ENCODE results near the gene ADAMTS12. TPM values are rescaled to one million over a fixed set of nuclear protein-coding genes. Genes with fewer than 3 reads are reported as not detected.

The ADAMTS12 gene
- total and polyA plus RNA-seq, 2 experiments from 2014 or later: 9.1 to 17.1 TPM

DNA sequence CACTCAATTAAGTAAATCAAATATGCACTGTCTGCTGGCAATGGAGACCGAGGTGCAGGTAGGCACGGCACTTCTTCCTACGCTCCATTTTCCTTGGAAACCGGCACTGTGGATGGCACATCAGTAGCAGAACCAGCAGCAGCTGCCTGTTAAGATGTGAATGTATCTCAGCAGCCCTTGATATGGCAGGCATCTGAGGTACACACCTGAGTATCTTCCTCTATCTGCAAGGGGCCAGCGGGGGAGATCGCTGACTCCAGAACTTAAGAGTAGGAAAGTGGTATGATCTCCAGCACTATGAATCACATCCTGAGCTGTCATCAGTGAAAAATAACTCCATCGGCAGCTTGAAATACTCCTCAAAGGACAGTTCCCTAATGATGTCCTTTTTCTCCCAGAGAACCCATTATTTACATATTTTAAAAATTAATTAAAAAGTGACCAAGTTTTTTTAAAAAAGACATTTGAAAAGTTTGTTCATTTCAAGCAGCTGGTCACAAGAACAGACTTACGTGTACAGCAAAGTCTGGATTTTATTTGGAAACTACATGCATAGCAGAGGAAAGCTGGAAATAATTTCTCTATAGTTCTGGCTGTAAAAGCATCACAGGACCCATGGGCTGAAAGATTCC, 97.1 kb downstream of the ADAMTS12 start:
- ATAC-seq (no peak), DNase-seq (ENCODE audit: low spot score) (no peak)
- Mint-ChIP-seq H3K27me3 (ENCODE audit: insufficient read depth, low read depth, poor library complexity) (peaks cover 2% of the 10 kb centered on the region), H3K9me3 (no peaks in the 10 kb centered on the region), H3K4me1 (peaks cover 13% of the 10 kb centered on the region), H3K4me3 (no peak overlapping the region), H3K36me3 (ENCODE audit: low read depth) (no peaks in the 10 kb centered on the region), H3K27ac (no peak overlapping the region; the same call in 1 of the 2 replicates)
- no peaks in the 10 kb centered on the region for H4K20me1 ChIP-seq (replicated peaks; ENCODE audit: insufficient read depth)
- H3K27me3 ChIP-seq (ENCODE audit: insufficient read depth): no peaks in the 10 kb centered on the region
- no peaks in the 10 kb centered on the region for H3K9me2 ChIP-seq (ENCODE audit: insufficient read depth)
- H2AFZ ChIP-seq: no peak overlapping the region
- H3K27ac ChIP-seq (ENCODE audit: low read depth): no peak overlapping the region
- H3F3A ChIP-seq (replicated peaks; ENCODE audit: low read depth): no peaks in the 10 kb centered on the region
- 0 out of 2 replicates have a peak, but pooled peaks cover 4% of the 10 kb centered on the region for H3K79me2 ChIP-seq (replicated peaks; ENCODE audit: insufficient read depth)
- H3K36me3 ChIP-seq (ENCODE audit: insufficient read depth): no peaks in the 10 kb centered on the region
- TF ChIP-seq CREB1 (CRISPR knock-in tag; IDR thresholded peaks at IDR 0.05; ENCODE audit: low read depth): no peak
- TF ChIP-seq ZNF114 (CRISPR knock-in tag; IDR thresholded peaks at IDR 0.05): no peak
- no peak for TF ChIP-seq ZNF462 (CRISPR knock-in tag; IDR thresholded peaks at IDR 0.05)
- H3K4me3 ChIP-seq: no peak overlapping the region
- H3K4me1 ChIP-seq (ENCODE audit: insufficient read depth): peaks cover 5% of the 10 kb centered on the region; the same call in 1 of the 2 replicates
- no peak overlapping the region for H3K4me2 ChIP-seq

DNA sequence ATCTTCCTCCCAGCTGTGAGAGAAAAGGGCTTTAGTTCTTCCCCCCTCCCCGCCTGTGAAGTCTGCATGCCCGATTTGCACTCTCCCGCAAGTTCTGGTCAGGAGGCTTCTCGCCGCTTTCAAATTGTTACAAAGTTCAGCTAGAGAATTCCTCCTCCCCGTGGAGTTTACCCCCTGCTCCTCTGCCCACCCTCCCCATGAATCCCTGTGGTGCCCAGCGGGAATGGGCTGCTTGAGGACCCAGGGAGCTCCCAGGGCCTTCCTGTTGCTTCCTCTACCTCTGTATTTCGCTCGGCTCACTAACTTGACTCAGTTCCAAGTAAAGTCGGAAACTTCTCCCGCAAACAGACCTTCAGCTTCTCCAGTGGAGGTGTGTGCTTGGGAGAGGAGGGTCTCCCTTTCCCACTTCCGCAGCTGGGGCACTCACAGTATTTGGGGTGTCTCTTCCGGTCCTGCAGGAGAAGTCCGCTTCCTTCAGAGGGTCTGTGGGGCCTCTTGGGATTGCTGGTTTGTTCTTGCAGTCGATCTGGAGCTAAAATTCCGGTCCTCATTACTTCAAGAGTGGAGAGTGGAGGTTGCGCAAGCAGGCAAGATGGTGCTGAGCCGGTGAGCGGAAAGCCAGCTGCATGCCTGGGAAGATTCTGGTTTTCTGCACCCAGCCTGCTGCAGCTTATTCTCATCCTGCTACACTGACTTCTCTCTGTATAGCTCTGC, 97.8 kb downstream of the ADAMTS12 start:
- no peaks in the 10 kb centered on the region for H3K9me3 Mint-ChIP-seq
- no peak for TF ChIP-seq POLR2AphosphoS5 (IDR thresholded peaks at IDR 0.05; ENCODE audit: low read depth)
- TF ChIP-seq NANOG (IDR thresholded peaks at IDR 0.05; ENCODE audit: borderline replicate concordance): no peak
- TF ChIP-seq JUNB (IDR thresholded peaks at IDR 0.05; ENCODE audit: unreplicated experiment): no peak

More for the DNA sequence above, 97.8 kb downstream of the ADAMTS12 start:
- Histone ChIP-seq H3K27me3 (ENCODE audit: insufficient read depth) (no peaks in the 10 kb centered on the region), H3K27ac (ENCODE audit: low read depth) (no peak overlapping the region), H3K79me2 (replicated peaks; ENCODE audit: insufficient read depth) (no peaks in the 10 kb centered on the region), H3K9me2 (ENCODE audit: insufficient read depth) (no peaks in the 10 kb centered on the region), H3K4me2 (no peak overlapping the region), H3K4me1 (ENCODE audit: insufficient read depth) (peaks cover 5% of the 10 kb centered on the region; the same call in 1 of the 2 replicates), H2AFZ (no peak overlapping the region), H3K36me3 (ENCODE audit: insufficient read depth) (no peaks in the 10 kb centered on the region), H4K20me1 (replicated peaks; ENCODE audit: insufficient read depth) (no peaks in the 10 kb centered on the region), H3K4me3 (no peak overlapping the region), H3F3A (replicated peaks; ENCODE audit: low read depth) (no peaks in the 10 kb centered on the region)
- H3K27ac Mint-ChIP-seq: peak overlapping the region; percentile 47; the same call in 1 of the 2 replicates
- peak; percentile 22 for DNase-seq (ENCODE audit: low spot score)
- H3K27me3 Mint-ChIP-seq (ENCODE audit: insufficient read depth, low read depth, poor library complexity): peaks cover 2% of the 10 kb centered on the region
- ATAC-seq: peak; percentile 44
- no peak overlapping the region for H3K4me3 Mint-ChIP-seq
- H3K4me1 Mint-ChIP-seq: peaks cover 13% of the 10 kb centered on the region
- no peaks in the 10 kb centered on the region for H3K36me3 Mint-ChIP-seq (ENCODE audit: low read depth)

Data from GM23338 (cell line).